ENCODE results near the gene DOCK1.
"Not testable (repeated sequence)": the region's sequence is repeated elsewhere in the genome, so short reads cannot be mapped to it uniquely, and the experiment has no call there.

The DOCK1 gene

GRCh38 chr10:126903656-126904360 is 1.4 kb upstream of the DOCK1 start:
- no peak for FAIRE-seq

GRCh38 chr10:126904516-126904817 is 761 bp upstream of the DOCK1 start:
- no peak for FAIRE-seq

GRCh38 chr10:126905776-126906703 is 812 bp downstream of the DOCK1 start:
- FAIRE-seq: no peak

- FAIRE-seq: no peak
Measured at GRCh38 chr10:126906704-126907422, 1.6 kb downstream of the DOCK1 start.

GRCh38 chr10:126907423-126907970 is 2.3 kb downstream of the DOCK1 start:
- FAIRE-seq: no peak

- FAIRE-seq: no peak
Measured at GRCh38 chr10:126908225-126908624, 3.0 kb downstream of the DOCK1 start.

GRCh38 chr10:126908729-126909128 is 3.5 kb downstream of the DOCK1 start:
- FAIRE-seq: no peak

- no peak for FAIRE-seq
Measured at GRCh38 chr10:126909147-126909546, 3.9 kb downstream of the DOCK1 start.

GRCh38 chr10:126910196-126910595 is 5.0 kb downstream of the DOCK1 start:
- FAIRE-seq: no peak

- FAIRE-seq: no peak
Measured at GRCh38 chr10:126910798-126911197, 5.6 kb downstream of the DOCK1 start.

GRCh38 chr10:126911301-126911700 is 6.1 kb downstream of the DOCK1 start:
- no peak for FAIRE-seq

- no peak for FAIRE-seq
Measured at GRCh38 chr10:126913316-126913715, 8.1 kb downstream of the DOCK1 start.

GRCh38 chr10:126914561-126914960 is 9.3 kb downstream of the DOCK1 start:
- FAIRE-seq: no peak

- not testable (repeated sequence) for FAIRE-seq
Measured at GRCh38 chr10:126916952-126917351, 11.7 kb downstream of the DOCK1 start.

- no peak for FAIRE-seq
Measured at GRCh38 chr10:126917375-126917774, 12.1 kb downstream of the DOCK1 start.

- no peak for FAIRE-seq
Measured at GRCh38 chr10:126917975-126918908, 13.0 kb downstream of the DOCK1 start.

GRCh38 chr10:126919426-126919825 is 14.2 kb downstream of the DOCK1 start:
- FAIRE-seq: no peak

GRCh38 chr10:126921162-126921561 is 15.9 kb downstream of the DOCK1 start:
- FAIRE-seq: no peak

- FAIRE-seq: no peak
Measured at GRCh38 chr10:126921974-126922525, 16.8 kb downstream of the DOCK1 start.

GRCh38 chr10:126924180-126924914 is 19.1 kb downstream of the DOCK1 start:
- no peak for FAIRE-seq

GRCh38 chr10:126924915-126925300 is 19.7 kb downstream of the DOCK1 start:
- FAIRE-seq: no peak

All from islet of Langerhans (tissue), 1 donor.